K562 (cell line): ENCODE data around the gene ARFGAP1. TPM values are rescaled to one million over a fixed set of nuclear protein-coding genes. Genes with fewer than 3 reads are reported as not detected.

ENCODE experiments used
- ATAC-seq: fragments of 200-7000 bp; cut with Tn5 transposase; 3 replicates; pipeline ENCODE4 v1.9.1; 2020; ENCODE audit warnings: moderate library complexity
- BruUV-seq: library from RNA; stranded (reverse); fragments of 400-500 nt; replicated peaks from 2 replicates; lab custom pipeline; 2021; lab: Mats Ljungman, UMichigan
- CTCF ChIA-PET: fragments of 300-600 bp; formaldehyde crosslinking; extraction: SDS; loops from one replicate; lab custom pipeline; 2021; ENCODE audit warnings: low intra/inter-chr PET ratio; lab: Yijun Ruan, JAX
- POLR2A ChIA-PET: fragments of 300-600, 350-650 bp; sonication (Branson Sonifier 250); formaldehyde crosslinking; extraction: SDS; loops from one replicate; lab custom pipeline; 2021; ENCODE audit warnings: antibody characterized with exemption, inconsistent platforms; lab: Yijun Ruan, JAX
- DNase-seq, 4 experiments: peaks; one replicate each; pipeline versions ENCODE4 v3.0.0 to v3.0.0-alpha.2; 2011 to 2018; ENCODE audit warnings: low spot score in 3 of 4, mixed read lengths in 3 of 4; ENCODE audit errors: extremely low read depth in 1 of 4
- FAIRE-seq: peaks from 2 replicates; lab custom pipeline; 2011; peaks lifted over from hg19 to GRCh38; lab: Jason Lieb, UNC
- H2AFZ ChIP-seq: 2 replicates; pipeline ENCODE4 v1.6.0; 2011; ENCODE audit warnings: low read depth, low read length, control low read depth, inconsistent platforms
- H3K27ac ChIP-seq: fragments of 200-600 bp; 3 replicates; pipeline ENCODE4 v1.8.0; 2011; ENCODE audit warnings: low read depth, mild to moderate bottlenecking, control low read depth, inconsistent platforms, low read length, moderate library complexity, mixed read lengths; ENCODE audit errors: extremely low read depth
- H3K27me3 ChIP-seq, 2 experiments: fragments of 300-600 bp in 1 of 2; 2 replicates in 1 of 2; 3 replicates in 1 of 2; pipeline versions ENCODE4 v1.6.0 to v1.8.0; 2011; ENCODE audit warnings: inconsistent platforms in 2 of 2, low read length in 2 of 2, mild to moderate bottlenecking in 1 of 2, mixed read lengths in 1 of 2, moderate library complexity in 1 of 2; ENCODE audit not compliant: control insufficient read depth in 2 of 2, insufficient read depth in 2 of 2
- H3K36me3 ChIP-seq: fragments of 300-600 bp; 3 replicates; pipeline ENCODE4 v1.8.0; 2011; ENCODE audit warnings: mild to moderate bottlenecking, low read length, inconsistent platforms; ENCODE audit not compliant: control insufficient read depth, insufficient read depth
- H3K4me1 ChIP-seq, 2 experiments: fragments of 200-600 bp in 1 of 2; replicated peaks in 1 of 2; 2 replicates in 1 of 2; 3 replicates in 1 of 2; pipeline versions ENCODE4 v1.5.1 to v1.8.0; 2011; ENCODE audit warnings: inconsistent platforms in 2 of 2, low read length in 2 of 2, mild to moderate bottlenecking in 1 of 2, mixed read lengths in 1 of 2, moderate library complexity in 1 of 2; ENCODE audit not compliant: control insufficient read depth in 2 of 2, insufficient read depth in 2 of 2
- H3K4me2 ChIP-seq: 2 replicates; pipeline ENCODE4 v1.6.1; 2011; ENCODE audit warnings: low read length, control low read depth, inconsistent platforms, mixed read lengths; ENCODE audit not compliant: insufficient read depth
- H3K4me3 ChIP-seq: fragments of 200-600 bp; sonication (generic), shearing (Covaris generic); 2 replicates; pipeline ENCODE4 v1.5.1; 2016; ENCODE audit warnings: control low read depth, inconsistent platforms
- H3K79me2 ChIP-seq: fragments of 200-600 bp; 3 replicates; pipeline ENCODE4 v1.8.0; 2011; ENCODE audit warnings: low read length, inconsistent platforms; ENCODE audit not compliant: control insufficient read depth, insufficient read depth
- H3K9ac ChIP-seq, 2 experiments: 2 replicates each; pipeline versions ENCODE4 v1.6.0 to v1.6.1; 2011; ENCODE audit warnings: low read depth in 2 of 2, low read length in 2 of 2, control low read depth in 1 of 2, inconsistent platforms in 1 of 2, mild to moderate bottlenecking in 1 of 2, mixed read lengths in 1 of 2; ENCODE audit not compliant: insufficient read depth in 1 of 2
- H3K9me1 ChIP-seq: one replicate; pipeline ENCODE4 v1.6.0; 2011; ENCODE audit warnings: inconsistent platforms, mild to moderate bottlenecking, low read length, moderate library complexity; ENCODE audit not compliant: control insufficient read depth, insufficient read depth
- H3K9me3 ChIP-seq: replicated peaks from 2 replicates; pipeline ENCODE4 v1.5.1; 2011; ENCODE audit warnings: low read depth, low read length, inconsistent platforms; ENCODE audit not compliant: control insufficient read depth, insufficient read depth
- H4K20me1 ChIP-seq: replicated peaks from 2 replicates; pipeline ENCODE4 v1.6.1; 2011; ENCODE audit warnings: low read length, inconsistent platforms, mixed read lengths; ENCODE audit not compliant: control insufficient read depth, insufficient read depth
- ERF ChIP-seq: fragments of 450-650 bp; formaldehyde crosslinking; IDR thresholded peaks from 2 replicates; pipeline ENCODE4 v1.4.0; 2020; ENCODE audit warnings: mild to moderate bottlenecking, mixed read lengths
- HEY1 ChIP-seq: fragments of 250-450 bp; sonication (Bioruptor Pico); IDR thresholded peaks from 2 replicates; pipeline ENCODE4 v1.5.0; 2020; ENCODE audit warnings: mild to moderate bottlenecking, moderate library complexity, borderline replicate concordance
- IFI16 ChIP-seq: fragments of 250-450 bp; sonication (Bioruptor Pico); IDR thresholded peaks from 2 replicates; pipeline ENCODE4 v2.1.2; 2022; ENCODE audit warnings: mild to moderate bottlenecking, inconsistent platforms
- POLR2AphosphoS2 ChIP-seq: IDR thresholded peaks from 2 replicates; pipeline ENCODE4 v1.6.1; 2012; ENCODE audit warnings: low read length, improper control_type of control experiment
- PPARD ChIP-seq: fragments of 250-450 bp; sonication (Bioruptor Pico); IDR thresholded peaks from 2 replicates; pipeline ENCODE4 v1.8.0; 2022; ENCODE audit warnings: inconsistent platforms, mild to moderate bottlenecking, moderate library complexity
- TEAD1 ChIP-seq, 2 experiments: fragments of 450-650 bp in 1 of 2; sonication (generic) in 1 of 2; formaldehyde crosslinking; IDR thresholded peaks; 2 replicates each; pipeline versions ENCODE4 v1.4.0 to v1.8.0; 2020 to 2022; ENCODE audit warnings: mild to moderate bottlenecking in 2 of 2, missing genetic modification reagents in 1 of 2
- TFE3 ChIP-seq: fragments of 450-650 bp; formaldehyde crosslinking; IDR thresholded peaks from 2 replicates; pipeline ENCODE4 v1.4.0; 2020; ENCODE audit warnings: mild to moderate bottlenecking, mixed read lengths
- THRA ChIP-seq: fragments of 450-650 bp; IDR thresholded peaks from 2 replicates; pipeline ENCODE4 v1.6.1; 2017; ENCODE audit warnings: mild to moderate bottlenecking, moderate library complexity
- ZNF12 ChIP-seq: sonication (generic); formaldehyde crosslinking; IDR thresholded peaks from 2 replicates; pipeline ENCODE4 v1.4.0; 2020; ENCODE audit warnings: mild to moderate bottlenecking, missing genetic modification reagents
- ZNF444 ChIP-seq: fragments of 250-450 bp; sonication (Bioruptor Pico); IDR thresholded peaks from 2 replicates; pipeline ENCODE4 v1.4.0; 2020; ENCODE audit warnings: mild to moderate bottlenecking, moderate library complexity
- ZNF57 ChIP-seq: fragments of 450-650 bp; formaldehyde crosslinking; IDR thresholded peaks from 2 replicates; pipeline ENCODE4 v1.4.0; 2020; ENCODE audit warnings: mild to moderate bottlenecking, moderate library complexity
- ZNF592 ChIP-seq: fragments of 450-650 bp; IDR thresholded peaks from 2 replicates; pipeline ENCODE4 v1.6.1; 2017; ENCODE audit warnings: antibody characterized with exemption, mild to moderate bottlenecking
- WGBS: fragments of 100-300 bp; shearing (Covaris generic); methylation state at CpG from one replicate; pipeline ENCODE4 v1.1.6; 2016; ENCODE audit warnings: low coverage, mixed read lengths; ENCODE audit not compliant: insufficient coverage; ENCODE audit errors: missing lambda C conversion rate; 5-methylcytosine and 5-hydroxymethylcytosine counted together
- in situ Hi-C: fragments of 300-500 bp; cut with MboI; formaldehyde crosslinking; loops from 4 replicates; pipeline ENCODE4 v1.15.0; 2018; ENCODE audit warnings: inconsistent platforms, mixed read lengths
- intact Hi-C: fragments of 100-400 bp; cut with micrococcal nuclease; formaldehyde crosslinking; loops from 2 replicates; pipeline ENCODE4 v1.14.2; 2022
- polyA plus RNA-seq, 8 experiments: library from polyadenylated mRNA; depleted of rRNA in 4 of 8; stranded (reverse) in 5 of 8; unstranded in 3 of 8; fragments of >200 nt; fragmentation: Nextera tagmentation in 2 of 8; fragmentation: Illumina TruSeq in 1 of 8; extraction: Ambion mirVana in 2 of 8; extraction: Trizol in 1 of 8; gene quantifications; 2 replicates each; pipeline versions ENCODE4 v1.2.1 to v1.2.3, GENCODE V29; 2011 to 2014; ENCODE audit warnings: inconsistent platforms in 1 of 8, missing spikeins in 1 of 8
- total RNA-seq, 7 experiments: library from RNA; depleted of rRNA in 6 of 7; stranded (reverse); fragments of >200 nt in 6 of 7; fragmentation: Illumina TruSeq in 2 of 7; extraction: Trizol in 2 of 7; gene quantifications; 2 replicates each; pipeline versions ENCODE4 v1.2.1 to v1.2.3, GENCODE V29; 2011 to 2021; ENCODE audit warnings: low replicate concordance in 1 of 7

Gene ARFGAP1
- total and polyA plus RNA-seq, 9 of the 15 experiments (the other 6 are each of a cell fraction or from before 2014, with no cell fraction given), result 0.53 to 102 (median 33.5) TPM

GRCh38 chr20:63254606-63255384 is 17.8 kb upstream of the ARFGAP1 start:
- WGBS, result 10% methylated on average over 14 of the region's 56 CpGs
- POLR2A ChIA-PET, result interaction anchor here (0.5 to 1.1 kb wide), 2 partner anchors 30 to 334 kb away, joined by 3 read pairs; no protein-coding TSS in a partner anchor

More at GRCh38 chr20:63254606-63255384, 17.8 kb upstream of the ARFGAP1 start:
- H3K4me2 ChIP-seq, result no peak overlapping the region
- H3K9me3 ChIP-seq, result no peaks in the 10 kb centered on the region
- no peak for DNase-seq
- ATAC-seq, result no peak
- no peak overlapping the region for H3K4me3 ChIP-seq
- H3K27me3 ChIP-seq, result peaks cover 26 to 78% of the 10 kb centered on the region in 2 experiments; a peak in 4 of 5 replicates
- CTCF ChIA-PET, result no interaction called here
- H3K9me1 ChIP-seq, result no peaks in the 10 kb centered on the region
- in situ Hi-C loops, result no loop called here
- intact Hi-C loops, result no loop called here
- FAIRE-seq, result no peak
- H4K20me1 ChIP-seq, result 0 out of 2 replicates have a peak, but pooled peaks cover 15% of the 10 kb centered on the region
- no peak overlapping the region for H3K9ac ChIP-seq
- no peak overlapping the region for H3K27ac ChIP-seq
- no peak for TF ChIP-seq ZNF592
- no peak for TF ChIP-seq PPARD (CRISPR knock-in tag)
- TF ChIP-seq ZNF444 (CRISPR knock-in tag), result no peak
- TF ChIP-seq THRA, result no peak
- TF ChIP-seq ZNF12, result no peak
- TF ChIP-seq TFE3 (CRISPR knock-in tag), result no peak
- TF ChIP-seq IFI16 (CRISPR knock-in tag), result no peak
- no peak for TF ChIP-seq HEY1 (CRISPR knock-in tag)
- no peak for TF ChIP-seq TEAD1 (CRISPR knock-in tag; IDR thresholded peaks at IDR 0.05)
- no peak for TF ChIP-seq ZNF57 (CRISPR knock-in tag)
- TF ChIP-seq ERF, result no peak
- TF ChIP-seq POLR2AphosphoS2, result no peak
- BruUV-seq, result no TSS peak
- peaks cover 0 to 21% of the 10 kb centered on the region in 2 experiments; a peak in 2 of 5 replicates for H3K4me1 ChIP-seq
- H3K79me2 ChIP-seq, result no peaks in the 10 kb centered on the region
- H2AFZ ChIP-seq, result no peak overlapping the region
- no peaks in the 10 kb centered on the region for H3K36me3 ChIP-seq
